ENCODE data around the gene CD40.

GRCh38 chr20:46073024-46073423, 45.1 kb upstream of the CD40 start:
- no peak for TF ChIP-seq POLR2AphosphoS5 (IDR thresholded peaks at IDR 0.05; ENCODE audit: low read depth, low read length)
- no peak for TF ChIP-seq CTCF (IDR thresholded peaks at IDR 0.05)
- no peak for TF ChIP-seq TCF7L2 (IDR thresholded peaks at IDR 0.05; ENCODE audit: low read depth, low read length)
